IPS DF 19.7 (cell line): Measurements from ENCODE around the gene PHKA1.
"Not testable (repeated sequence)": the region's sequence is repeated elsewhere in the genome, so short reads cannot be mapped to it uniquely, and the experiment has no call there.

Experiments used
- DNase-seq: peaks from one replicate; pipeline ENCODE4 v3.0.0-alpha.2; 2013; ENCODE audit warnings: low read depth, low spot score

The PHKA1 gene

DNA sequence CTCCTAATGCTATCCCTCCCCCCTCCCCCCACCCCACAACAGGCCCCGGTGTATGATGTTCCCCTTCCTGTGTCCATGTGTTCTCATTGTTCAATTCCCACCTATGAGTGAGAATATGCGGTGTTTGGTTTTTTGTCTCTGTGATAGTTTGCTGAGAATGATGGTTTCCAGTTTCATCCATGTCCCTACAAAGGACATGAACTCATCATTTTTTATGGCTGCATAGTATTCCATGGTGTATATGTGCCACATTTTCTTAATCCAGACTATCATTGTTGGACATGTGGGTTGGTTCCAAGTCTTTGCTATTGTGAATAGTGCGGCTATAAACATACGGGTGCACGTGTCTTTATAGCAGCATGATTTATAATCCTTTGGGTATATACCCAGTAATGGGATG is 44.6 kb downstream of the PHKA1 start:
- DNase-seq = not testable (repeated sequence)

DNA sequence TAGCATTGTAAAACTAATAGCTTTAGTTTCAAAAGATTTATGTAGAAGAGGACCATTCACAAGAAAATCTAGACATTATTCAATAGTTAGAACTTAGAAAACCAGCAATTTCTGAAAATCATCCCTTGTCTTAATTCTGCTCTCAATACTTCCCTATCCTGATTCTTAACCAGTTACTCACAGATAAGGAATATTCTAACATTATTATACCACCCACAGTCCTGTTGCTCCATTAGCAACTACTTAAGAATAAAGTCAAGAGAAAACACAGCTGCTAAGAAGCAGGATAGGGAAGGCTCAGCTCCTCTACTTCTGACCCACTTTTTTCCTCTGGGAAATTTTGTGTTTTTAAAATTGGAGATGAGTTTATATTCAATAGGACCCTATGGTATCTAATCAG is 47.7 kb downstream of the PHKA1 start:
- DNase-seq = no peak

DNA sequence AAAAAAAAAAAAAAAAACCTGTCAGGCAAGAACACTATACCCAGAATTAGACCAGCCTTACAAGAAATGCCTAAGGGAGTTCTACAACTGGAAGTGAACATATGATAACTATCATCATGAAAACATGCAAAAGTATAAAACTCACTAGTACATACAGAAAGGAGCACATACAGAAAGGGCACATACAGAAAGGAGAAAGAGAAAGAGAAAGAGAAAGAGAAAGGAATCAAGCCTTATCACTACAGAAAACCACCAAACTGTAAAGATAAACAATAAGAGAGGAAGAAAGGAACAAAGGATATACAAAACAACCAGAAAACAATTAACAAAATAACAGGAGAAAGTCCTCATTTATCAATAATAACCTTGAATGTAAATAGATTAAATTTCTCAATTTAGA is 50.4 kb downstream of the PHKA1 start:
- DNase-seq = no peak

DNA sequence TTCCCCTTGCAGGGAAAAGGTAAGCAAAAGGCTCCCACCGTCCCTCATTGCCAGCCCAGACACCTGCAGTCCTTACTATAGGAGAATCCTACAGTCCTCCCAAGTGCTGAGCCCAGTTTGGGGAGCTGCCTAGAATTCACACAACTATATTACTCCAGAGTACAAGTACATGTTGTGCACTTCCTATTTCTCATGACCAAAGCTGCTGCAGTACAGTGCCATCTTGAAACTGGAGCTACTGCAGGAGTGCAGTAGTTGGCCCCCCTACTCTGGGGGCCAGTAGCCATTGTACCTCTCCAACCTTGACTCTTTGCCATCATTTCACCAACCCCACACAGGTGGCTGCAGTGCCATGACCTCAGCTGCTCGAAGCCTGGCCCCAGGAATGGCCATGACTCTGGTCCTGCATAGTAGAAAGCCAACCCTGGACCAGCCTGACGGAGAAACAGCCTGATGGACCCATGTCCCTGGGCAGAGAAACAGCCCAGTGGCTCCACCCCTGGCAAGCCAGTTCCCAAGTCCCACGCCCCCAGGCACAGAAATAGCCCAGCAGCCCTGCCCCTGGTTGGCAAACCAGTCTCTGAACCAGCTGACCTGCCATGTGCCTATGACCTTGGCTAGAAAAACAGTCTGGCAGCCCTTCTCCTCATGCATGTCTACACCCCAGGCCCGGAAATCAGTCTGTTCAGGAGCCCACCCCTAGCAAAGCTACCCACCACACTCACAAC is 51.9 kb downstream of the PHKA1 start:
- no peak for DNase-seq

DNA sequence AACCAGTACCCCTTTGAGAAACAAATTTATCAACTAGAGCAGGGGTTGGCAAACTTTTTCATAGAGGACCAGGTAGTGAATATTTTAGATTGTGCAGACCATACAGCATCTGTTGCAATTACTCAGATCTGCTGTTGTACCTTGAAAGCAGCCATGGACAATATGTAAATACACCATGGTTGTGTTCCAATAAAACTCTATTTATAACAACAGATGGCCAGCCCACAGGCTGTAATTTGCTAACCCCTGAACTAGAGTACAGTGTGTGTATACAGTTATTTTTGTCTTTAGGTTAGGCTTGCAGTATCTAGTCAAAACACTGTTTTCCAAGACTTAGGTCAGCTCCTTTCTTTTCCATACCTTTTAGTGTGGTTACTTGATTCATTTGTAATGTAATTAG is 54.4 kb downstream of the PHKA1 start:
- DNase-seq = no peak

DNA sequence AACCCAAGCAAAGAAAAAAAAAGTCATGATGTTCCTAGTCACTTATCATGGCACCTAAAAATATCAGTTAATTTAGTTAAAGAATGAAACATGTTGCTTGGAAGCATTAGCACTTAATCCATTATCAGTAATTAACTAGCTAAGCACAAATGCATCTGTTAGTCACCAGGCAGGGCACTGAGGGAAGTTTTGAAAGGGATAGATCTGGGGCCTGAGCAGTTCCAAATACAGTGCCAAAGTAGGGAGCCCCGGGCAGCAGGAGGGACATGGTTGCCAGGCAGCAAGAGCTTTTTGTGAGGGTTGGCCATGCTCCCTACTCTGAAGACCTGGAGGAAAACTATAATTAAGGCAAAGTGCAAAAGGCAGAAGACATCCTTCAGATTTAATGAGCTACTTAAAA is 62.0 kb downstream of the PHKA1 start:
- no peak for DNase-seq

DNA sequence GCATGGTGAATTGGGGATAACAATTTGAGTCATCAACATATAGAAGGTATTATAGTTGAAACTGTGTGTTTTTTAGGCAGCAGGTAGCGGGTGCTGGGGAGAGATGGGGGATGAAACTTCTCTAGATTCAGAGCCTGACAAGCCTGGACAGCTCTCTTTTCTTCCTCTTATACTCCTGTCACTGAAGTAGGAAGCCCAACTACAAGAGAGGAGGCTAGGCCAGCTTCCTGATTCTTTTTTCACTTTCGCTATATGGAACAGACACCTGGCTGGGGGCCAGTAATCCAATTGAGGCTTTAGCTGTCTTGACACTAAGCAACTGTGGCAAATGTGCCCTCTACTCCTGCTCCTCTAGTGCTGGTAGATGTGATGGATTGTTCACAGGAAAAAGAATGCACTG is 69.2 kb downstream of the PHKA1 start:
- DNase-seq = no peak

DNA sequence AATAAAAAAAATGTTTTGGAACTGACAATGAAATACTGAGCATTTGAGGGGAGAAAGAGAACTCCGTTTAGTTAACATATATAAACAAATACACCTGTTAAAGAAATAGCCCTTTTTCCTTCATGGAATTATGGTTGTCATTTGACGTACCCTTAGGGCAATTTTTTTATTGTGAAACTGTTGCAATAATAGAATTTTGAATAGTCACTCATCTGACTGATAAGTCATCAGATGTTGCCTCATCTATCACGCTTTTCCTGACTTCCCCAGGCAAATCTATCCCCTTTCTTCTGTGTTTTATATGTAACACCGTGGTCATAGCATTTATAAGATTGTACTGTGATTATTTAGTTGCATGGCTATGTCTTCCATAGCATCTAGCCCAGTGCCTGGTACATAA is 72.5 kb downstream of the PHKA1 start:
- no peak for DNase-seq

DNA sequence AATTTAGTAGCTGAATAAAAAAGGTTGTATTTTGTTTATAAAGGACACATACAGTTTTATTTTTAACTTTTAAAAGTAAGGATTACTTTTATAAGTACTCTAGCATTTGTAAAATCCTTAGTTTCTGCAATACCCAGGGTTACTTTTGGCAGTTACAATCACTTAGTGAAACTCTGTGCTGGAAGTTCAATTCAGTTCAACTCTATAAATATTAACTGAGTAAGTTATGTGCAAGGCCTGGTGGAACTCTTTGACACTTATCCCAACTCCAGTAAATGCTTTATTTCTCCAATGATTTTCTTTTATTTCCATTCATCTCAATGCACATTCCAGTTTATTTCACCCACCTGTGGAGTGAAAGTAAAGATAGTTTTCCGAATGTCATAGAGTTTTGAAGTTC is 78.2 kb downstream of the PHKA1 start:
- DNase-seq = no peak

DNA sequence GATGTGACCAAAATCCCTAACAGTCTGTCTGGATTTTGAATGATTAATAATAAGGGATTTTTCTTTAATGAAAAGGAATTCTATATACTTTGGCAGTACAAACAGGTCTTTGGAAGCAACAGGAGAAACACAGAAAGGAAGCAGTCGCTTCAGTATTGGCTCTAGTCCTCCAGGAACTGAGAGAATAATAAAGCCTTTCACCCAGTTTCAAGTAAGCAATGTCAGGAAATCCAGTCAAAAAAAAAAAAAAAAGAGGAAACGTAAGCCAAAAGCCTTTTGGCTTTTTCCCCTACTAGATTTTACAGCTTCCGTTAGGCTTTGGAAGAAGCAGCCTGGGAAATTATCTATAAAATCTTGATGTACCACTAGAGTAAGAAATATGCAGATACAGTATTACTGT is 79.8 kb downstream of the PHKA1 start:
- DNase-seq = no peak

DNA sequence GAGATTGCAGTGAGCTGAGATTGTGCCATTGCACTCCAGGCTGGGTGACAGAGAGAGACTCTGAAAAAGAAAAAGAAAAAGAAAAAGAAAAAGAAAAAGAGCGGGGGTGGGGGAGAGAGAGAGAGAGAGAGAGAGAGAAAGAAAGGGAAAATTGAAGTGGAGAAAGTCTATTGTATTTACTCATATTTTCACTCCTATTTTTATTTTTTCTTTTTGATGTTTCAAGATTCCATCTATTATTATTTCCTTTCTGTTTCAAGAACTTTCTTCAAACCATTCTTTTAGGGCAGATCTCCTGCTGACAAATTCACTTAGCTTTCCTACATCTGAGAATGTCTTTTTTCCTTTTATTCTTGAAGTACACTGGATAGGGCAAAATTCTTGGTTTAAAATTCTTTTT is 83.9 kb downstream of the PHKA1 start:
- no peak for DNase-seq

DNA sequence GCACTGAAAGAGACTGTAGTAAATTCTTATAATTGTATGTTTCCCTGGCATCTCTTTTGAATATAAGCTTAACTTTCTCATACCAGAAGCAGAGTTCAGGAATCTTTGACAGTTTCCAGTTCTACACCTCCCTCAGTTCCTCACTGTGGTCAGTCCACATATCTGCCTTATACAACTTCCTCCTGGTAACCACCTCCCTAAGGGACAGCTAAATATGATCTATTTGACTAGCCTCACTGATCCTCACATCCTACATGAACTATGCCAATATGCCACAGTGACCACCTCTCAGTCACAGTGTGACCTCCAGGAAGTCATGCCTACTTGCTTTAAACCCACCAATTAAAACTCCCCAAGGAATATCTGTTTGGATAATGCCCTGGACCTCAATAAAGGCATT is 89.9 kb downstream of the PHKA1 start:
- no peak for DNase-seq

DNA sequence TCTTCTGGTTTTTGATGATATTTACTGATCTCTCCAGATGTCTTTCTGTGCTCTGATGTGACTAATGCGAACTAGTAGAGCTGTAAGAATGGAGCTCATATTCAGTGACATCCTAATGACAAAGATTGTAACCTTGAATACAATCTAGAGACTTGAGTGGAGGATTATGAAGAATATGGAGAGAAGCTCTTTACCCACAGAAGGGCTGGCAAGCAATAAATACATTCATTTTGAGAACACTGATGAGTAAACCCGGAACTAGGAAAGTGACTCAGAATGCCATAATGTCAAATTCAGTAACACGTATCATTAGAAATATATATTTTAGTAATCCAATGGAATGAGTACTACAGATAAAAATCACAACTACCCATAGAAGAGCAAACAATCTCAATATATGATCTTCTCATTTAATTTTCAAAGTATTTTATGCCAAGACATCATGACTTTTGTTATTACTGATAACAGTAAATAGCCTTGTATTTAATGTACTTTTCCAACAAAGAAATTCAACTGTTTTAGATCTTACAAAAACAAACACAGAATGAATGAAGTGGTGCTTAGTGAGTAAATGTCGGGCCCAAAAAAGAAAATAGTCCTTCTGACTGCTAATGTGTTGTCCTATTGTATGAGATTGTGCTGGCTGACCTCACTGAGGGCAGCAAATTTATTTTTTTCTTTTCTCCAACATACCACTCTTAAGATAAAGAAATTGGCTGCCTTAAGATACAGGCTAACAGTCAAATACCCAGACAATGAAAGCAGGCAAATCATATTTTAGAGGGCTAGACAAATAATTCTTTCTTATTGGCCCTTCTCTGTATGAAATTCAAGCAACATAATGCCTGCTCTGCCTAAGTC is 92.3 kb downstream of the PHKA1 start:
- DNase-seq = no peak

DNA sequence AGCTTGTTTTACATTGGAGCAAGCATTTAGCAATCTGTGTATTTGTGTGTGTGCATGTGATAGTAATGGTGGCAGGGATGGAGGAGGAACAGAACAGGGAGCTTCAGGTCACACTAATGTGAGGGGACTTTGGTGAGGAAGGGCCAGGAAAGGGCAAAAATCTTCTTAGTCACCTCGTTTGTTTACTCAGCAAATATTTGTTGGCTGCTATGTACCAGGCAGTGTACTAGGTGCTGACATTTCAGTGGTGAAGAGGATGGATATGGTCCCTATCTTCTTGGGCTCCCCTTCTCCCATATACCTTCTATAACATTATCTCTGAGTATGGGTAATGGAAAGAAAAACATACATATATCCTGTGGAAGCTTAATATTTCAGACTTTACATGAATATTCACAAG is 92.9 kb downstream of the PHKA1 start:
- no peak for DNase-seq

DNA sequence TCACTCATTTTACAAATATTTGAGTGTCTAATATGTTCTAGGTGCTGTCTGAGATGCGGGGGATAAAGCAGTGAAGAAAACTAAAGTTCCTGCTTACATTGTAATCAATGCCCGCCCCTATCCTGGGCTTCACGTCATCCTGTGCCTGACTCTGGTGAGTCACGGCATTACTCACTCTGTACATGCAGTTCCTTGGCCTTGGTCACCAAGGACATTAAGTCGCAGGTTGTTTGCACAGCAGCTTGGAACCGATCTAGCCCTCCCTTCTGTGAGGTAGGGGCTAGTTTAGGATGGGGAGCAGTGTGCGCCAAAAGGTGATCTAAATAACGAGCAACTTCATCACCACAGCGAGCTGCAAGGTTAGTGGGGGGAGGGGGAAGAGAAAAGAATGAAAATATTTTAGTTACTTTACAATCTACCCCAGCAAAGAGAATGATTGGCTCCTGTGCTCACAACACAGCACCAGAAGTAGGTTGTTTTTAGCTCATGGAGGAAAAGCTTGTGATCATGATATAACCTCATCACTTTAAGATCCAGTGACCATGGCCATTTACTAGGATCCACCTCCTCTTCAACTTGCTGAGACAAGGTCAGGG is 93.5 kb downstream of the PHKA1 start:
- DNase-seq = no peak

DNA sequence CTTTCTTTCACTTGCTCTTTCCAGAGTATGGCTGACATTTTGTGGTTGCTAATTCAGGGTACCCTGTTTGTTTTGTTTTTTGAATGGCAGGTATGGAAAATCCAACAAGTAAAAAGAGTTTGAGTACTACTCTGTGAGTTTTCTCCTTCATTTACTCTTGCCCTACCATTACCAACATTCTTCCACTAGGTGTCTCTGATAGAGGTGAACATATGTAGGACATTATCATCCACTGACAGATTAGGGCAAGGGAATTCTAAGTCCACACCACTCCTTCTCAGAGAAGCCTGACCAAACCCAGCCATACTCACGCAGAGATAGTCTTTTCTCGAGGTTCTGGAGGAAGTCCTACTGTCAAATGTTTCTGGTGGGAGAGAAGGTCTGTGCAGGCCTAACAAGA is 104.8 kb downstream of the PHKA1 start:
- DNase-seq = no peak

DNA sequence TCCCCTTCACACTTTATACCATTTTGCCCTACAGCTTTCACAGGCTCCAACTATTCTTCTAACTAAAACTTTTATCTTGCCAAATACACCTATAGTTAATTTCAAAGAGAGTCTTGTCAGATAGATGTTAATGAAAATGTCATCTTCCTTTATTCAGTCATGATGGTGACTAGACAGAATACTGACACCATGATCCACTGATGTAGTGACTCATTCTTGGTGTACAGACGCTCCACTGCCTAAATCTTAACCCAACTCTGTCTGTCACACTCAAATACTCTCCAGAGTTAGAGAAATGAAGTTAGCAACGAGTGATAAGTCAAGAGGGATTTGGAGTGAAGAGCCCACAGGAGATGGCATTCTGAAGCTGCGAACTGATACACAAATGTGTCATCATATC is 109.4 kb downstream of the PHKA1 start:
- no peak for DNase-seq

DNA sequence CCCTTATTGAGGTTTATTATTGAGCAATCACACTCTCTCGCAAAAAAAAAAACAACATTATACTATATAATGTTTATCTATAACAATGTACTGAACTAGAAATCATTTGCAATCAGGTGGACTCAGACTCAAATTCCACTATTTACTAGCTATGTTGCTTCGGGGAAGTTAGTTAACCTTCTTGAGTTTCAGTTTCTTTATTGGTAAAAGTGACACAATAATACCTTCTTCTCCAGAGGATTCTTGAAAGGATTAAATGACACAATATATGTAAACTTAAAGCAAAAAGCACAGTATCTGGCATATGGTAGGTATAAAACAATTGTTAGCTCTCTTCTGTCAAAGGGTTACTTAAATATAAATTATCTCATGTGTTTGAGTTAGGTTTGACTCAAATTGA is 110.0 kb downstream of the PHKA1 start:
- DNase-seq = no peak

DNA sequence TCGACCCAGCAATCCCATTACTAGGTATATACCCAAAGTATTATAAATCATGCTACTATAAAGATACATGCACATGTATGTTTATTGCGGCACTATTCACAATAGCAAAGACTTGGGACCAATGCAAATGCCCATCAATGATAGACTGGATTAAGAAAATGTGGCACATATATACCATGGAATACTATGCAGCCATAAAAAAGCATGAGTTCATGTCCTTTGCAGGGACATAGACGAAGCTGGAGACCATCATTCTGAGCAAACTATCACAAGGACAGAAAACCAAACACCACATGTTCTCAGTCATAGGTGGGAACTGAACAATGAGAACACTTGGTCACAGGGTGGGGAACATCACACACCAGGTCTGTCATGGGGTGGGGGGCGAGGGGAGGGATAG is 123.1 kb downstream of the PHKA1 start:
- not testable (repeated sequence) for DNase-seq

DNA sequence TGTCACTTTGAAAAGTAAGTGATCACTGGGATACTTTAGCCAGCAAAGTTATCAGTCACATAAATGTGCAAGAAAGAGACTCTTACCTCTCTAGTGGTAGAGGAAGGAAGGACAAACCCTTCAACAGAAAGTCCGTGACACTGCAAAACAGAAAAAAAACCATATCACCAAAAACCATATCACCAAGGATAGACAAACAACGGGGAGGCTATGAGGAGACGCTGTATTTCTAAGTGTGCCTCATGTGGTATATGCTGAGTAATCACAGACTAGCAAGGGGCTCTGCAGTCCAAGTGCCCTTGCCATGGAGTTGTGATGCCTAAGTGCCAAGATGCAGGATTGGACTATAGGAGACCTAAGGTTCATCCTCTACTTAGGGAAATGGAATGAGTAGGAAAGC is 129.9 kb downstream of the PHKA1 start:
- no peak for DNase-seq

DNA sequence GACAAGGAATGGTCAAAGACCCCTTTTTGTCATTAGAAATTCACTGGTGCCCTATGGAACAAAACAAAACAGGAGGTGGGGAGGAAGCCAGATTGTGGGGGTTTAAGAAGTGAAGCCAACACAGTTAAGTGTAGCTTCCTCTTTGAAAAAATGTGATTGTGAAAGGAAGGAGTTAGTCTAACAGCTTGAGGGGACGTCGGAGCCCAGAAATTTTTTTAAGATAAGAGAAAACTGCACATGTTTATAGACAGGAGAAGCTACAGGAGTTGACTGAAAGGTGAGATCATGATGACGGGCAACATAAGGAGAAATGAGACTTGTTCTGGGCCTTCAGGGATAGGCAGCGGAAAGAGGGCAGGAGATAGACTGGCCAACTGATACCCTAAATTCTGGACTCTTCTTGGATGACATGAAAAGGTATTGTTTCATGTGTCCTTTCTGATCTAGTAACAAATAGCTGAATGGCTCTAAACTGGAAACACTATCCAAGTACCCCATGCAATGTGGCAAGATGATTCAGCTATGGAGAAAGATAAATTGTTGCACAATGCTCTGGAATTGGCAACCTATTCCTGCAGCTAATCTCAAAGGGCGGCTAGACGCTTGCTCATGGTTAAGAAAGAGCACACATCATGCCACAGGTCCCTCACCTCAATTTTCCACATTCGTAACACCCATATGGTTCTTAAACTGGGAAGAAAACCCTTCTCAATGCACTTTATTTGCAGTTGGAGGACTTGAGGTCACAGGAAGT is 137.8 kb downstream of the PHKA1 start:
- no peak for DNase-seq

DNA sequence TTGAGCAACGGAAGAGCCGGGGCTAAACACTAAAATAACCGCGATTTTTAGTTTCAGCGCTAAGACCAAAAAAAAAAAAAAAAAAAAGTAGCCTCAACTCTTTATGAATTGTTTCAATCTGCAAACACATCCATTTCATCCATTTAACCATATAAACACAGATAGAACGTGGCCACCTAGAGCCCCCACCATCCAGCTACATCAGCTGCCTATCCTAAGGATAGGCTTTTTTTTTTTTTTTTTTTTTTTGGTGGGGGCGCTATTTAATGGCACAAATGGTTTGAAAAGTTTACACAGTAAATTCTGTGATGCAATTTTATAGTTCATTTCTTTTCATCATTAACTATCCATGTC is 141.0 kb downstream of the PHKA1 start:
- no peak for DNase-seq
